Breast epithelium (tissue), 3 donors: ENCODE results near the gene KIF26B.

Source experiments
- POLR2A ChIP-seq: fragments of 450-650 bp; IDR thresholded peaks from one replicate; pipeline ENCODE4 v1.6.1; 2016; ENCODE audit warnings: antibody characterized with exemption, mild to moderate bottlenecking, moderate library complexity
- POLR2AphosphoS5 ChIP-seq, 3 donors: sonication (generic); formaldehyde crosslinking; IDR thresholded peaks; one replicate each; pipeline ENCODE4 v1.6.1; 2017; ENCODE audit warnings: antibody characterized with exemption in 3 of 3
- TF ChIP-seq, protein P1 (sequence below), 3 donors: fragments of 450-650 bp; IDR thresholded peaks; one replicate each; pipeline ENCODE4 v1.5.1; 2016 to 2017; ENCODE audit warnings: antibody characterized with exemption in 3 of 3, mild to moderate bottlenecking in 3 of 3, moderate library complexity in 3 of 3

DNA sequence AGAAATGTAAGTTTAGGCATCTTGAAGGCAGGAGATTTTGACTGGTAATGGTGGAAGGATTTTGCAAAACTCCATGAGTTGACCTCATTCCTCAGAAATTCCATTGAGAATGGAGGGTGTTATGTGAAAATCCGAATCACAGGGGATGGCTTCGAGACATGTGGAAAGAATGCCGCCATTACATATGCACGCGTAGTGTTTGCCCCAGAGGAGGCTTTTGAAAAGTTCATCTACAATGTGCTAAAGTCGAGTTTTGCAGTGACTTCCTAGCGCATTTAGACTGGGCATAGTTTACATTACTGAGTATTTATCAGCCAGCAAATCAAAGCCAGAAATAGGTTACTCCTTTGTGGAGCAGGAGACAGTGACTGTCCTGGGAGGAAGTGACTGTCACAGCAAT is 307.4 kb downstream of the KIF26B start:
- TF ChIP-seq POLR2AphosphoS5 (IDR thresholded peaks at IDR 0.05) = no peak
- TF ChIP-seq POLR2A = no peak
- TF ChIP-seq, protein P1, sequence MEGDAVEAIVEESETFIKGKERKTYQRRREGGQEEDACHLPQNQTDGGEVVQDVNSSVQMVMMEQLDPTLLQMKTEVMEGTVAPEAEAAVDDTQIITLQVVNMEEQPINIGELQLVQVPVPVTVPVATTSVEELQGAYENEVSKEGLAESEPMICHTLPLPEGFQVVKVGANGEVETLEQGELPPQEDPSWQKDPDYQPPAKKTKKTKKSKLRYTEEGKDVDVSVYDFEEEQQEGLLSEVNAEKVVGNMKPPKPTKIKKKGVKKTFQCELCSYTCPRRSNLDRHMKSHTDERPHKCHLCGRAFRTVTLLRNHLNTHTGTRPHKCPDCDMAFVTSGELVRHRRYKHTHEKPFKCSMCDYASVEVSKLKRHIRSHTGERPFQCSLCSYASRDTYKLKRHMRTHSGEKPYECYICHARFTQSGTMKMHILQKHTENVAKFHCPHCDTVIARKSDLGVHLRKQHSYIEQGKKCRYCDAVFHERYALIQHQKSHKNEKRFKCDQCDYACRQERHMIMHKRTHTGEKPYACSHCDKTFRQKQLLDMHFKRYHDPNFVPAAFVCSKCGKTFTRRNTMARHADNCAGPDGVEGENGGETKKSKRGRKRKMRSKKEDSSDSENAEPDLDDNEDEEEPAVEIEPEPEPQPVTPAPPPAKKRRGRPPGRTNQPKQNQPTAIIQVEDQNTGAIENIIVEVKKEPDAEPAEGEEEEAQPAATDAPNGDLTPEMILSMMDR (IDR thresholded peaks at IDR 0.05) = no peak
